HL-60 (cell line): ENCODE data around the gene FRA10AC1.

Source experiments
- CTCF ChIP-seq: IDR thresholded peaks from one replicate; pipeline ENCODE4 v1.5.1; 2011; ENCODE audit warnings: low read length, control low read depth, inconsistent platforms; ENCODE audit not compliant: insufficient read depth
- GABPA ChIP-seq: IDR thresholded peaks from 2 replicates; pipeline ENCODE4 v1.6.1; 2012; ENCODE audit warnings: low read depth
- POLR2AphosphoS5 ChIP-seq: IDR thresholded peaks from 2 replicates; pipeline ENCODE4 v1.6.1; 2012; ENCODE audit warnings: low read depth
- SPI1 ChIP-seq: IDR thresholded peaks from 2 replicates; pipeline ENCODE4 v1.6.1; 2012; ENCODE audit warnings: low read depth, mild to moderate bottlenecking, borderline replicate concordance
- TF ChIP-seq, protein P1 (sequence below): IDR thresholded peaks from 2 replicates; pipeline ENCODE4 v1.6.1; 2012; ENCODE audit warnings: low read depth; ENCODE audit not compliant: insufficient replicate concordance

DNA sequence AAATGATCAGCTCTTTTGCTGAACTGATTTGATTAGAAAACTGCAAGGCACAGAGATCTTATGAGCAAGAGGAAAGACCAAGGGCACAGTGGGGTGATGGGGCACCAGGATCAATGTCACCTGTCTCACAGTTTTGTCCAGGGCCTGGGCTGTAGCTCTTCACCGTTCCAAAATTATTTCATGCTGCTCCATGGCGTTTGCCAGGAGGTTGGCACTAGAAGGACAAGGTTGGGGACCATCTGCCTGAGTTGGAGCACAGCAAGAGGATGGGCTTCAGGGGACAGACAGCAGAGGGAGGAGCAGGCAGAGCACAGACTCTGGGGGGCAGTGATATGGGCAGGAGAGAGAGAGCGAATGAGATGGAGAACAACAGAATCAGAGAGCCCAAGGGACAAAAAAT is 17.5 kb upstream of the FRA10AC1 start:
- TF ChIP-seq CTCF = no peak
- TF ChIP-seq POLR2AphosphoS5 = no peak
- no peak for TF ChIP-seq SPI1
- TF ChIP-seq, protein P1, sequence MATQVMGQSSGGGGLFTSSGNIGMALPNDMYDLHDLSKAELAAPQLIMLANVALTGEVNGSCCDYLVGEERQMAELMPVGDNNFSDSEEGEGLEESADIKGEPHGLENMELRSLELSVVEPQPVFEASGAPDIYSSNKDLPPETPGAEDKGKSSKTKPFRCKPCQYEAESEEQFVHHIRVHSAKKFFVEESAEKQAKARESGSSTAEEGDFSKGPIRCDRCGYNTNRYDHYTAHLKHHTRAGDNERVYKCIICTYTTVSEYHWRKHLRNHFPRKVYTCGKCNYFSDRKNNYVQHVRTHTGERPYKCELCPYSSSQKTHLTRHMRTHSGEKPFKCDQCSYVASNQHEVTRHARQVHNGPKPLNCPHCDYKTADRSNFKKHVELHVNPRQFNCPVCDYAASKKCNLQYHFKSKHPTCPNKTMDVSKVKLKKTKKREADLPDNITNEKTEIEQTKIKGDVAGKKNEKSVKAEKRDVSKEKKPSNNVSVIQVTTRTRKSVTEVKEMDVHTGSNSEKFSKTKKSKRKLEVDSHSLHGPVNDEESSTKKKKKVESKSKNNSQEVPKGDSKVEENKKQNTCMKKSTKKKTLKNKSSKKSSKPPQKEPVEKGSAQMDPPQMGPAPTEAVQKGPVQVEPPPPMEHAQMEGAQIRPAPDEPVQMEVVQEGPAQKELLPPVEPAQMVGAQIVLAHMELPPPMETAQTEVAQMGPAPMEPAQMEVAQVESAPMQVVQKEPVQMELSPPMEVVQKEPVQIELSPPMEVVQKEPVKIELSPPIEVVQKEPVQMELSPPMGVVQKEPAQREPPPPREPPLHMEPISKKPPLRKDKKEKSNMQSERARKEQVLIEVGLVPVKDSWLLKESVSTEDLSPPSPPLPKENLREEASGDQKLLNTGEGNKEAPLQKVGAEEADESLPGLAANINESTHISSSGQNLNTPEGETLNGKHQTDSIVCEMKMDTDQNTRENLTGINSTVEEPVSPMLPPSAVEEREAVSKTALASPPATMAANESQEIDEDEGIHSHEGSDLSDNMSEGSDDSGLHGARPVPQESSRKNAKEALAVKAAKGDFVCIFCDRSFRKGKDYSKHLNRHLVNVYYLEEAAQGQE = no peak
- no peak for TF ChIP-seq GABPA
